Activated naive CD8-positive, alpha-beta T cell (primary cell): ENCODE results near the gene YKT6.

Experiments used
- H3K27ac Mint-ChIP-seq: one replicate; pipeline ENCODE4 v1.8.0; 2021; ENCODE audit warnings: mixed read lengths
- H3K27me3 Mint-ChIP-seq: one replicate; pipeline ENCODE4 v1.8.0; 2021; ENCODE audit warnings: mixed read lengths
- H3K36me3 Mint-ChIP-seq: one replicate; pipeline ENCODE4 v1.8.0; 2021; ENCODE audit warnings: mixed read lengths
- H3K4me1 Mint-ChIP-seq: one replicate; pipeline ENCODE4 v1.8.0; 2021; ENCODE audit warnings: low read depth, mixed read lengths
- H3K4me3 Mint-ChIP-seq: one replicate; pipeline ENCODE4 v1.8.0; 2021; ENCODE audit warnings: mild to moderate bottlenecking, mixed read lengths
- H3K9me3 Mint-ChIP-seq: one replicate; pipeline ENCODE4 v1.8.0; 2021; ENCODE audit warnings: low read depth, mixed read lengths

Gene YKT6

GRCh38 chr7:44258865-44259546 lies 58.2 kb downstream of the YKT6 start:
- Mint-ChIP-seq H3K36me3 (no peaks in the 10 kb centered on the region), H3K4me3 (peak overlapping the region; percentile 56), H3K9me3 (no peaks in the 10 kb centered on the region), H3K4me1 (peaks cover 31% of the 10 kb centered on the region), H3K27ac (peak overlapping the region; percentile 94), H3K27me3 (no peaks in the 10 kb centered on the region)

- H3K4me3 Mint-ChIP-seq, result peak overlapping the region; percentile 35
- H3K27ac Mint-ChIP-seq, result peak overlapping the region; percentile 89
- H3K4me1 Mint-ChIP-seq, result peaks cover 31% of the 10 kb centered on the region
- H3K36me3 Mint-ChIP-seq, result no peaks in the 10 kb centered on the region
- no peaks in the 10 kb centered on the region for H3K9me3 Mint-ChIP-seq
- H3K27me3 Mint-ChIP-seq, result no peaks in the 10 kb centered on the region
Observed at GRCh38 chr7:44259547-44260457, 59.0 kb downstream of the YKT6 start.

- Mint-ChIP-seq H3K27ac (peak overlapping the region; percentile 50), H3K27me3 (no peaks in the 10 kb centered on the region), H3K36me3 (no peaks in the 10 kb centered on the region), H3K9me3 (no peaks in the 10 kb centered on the region), H3K4me1 (peaks cover 31% of the 10 kb centered on the region), H3K4me3 (no peak overlapping the region)
Observed at GRCh38 chr7:44261240-44261639, 60.5 kb downstream of the YKT6 start.

GRCh38 chr7:44262031-44262430 lies 61.3 kb downstream of the YKT6 start:
- Mint-ChIP-seq H3K27me3 (no peaks in the 10 kb centered on the region), H3K9me3 (no peaks in the 10 kb centered on the region), H3K36me3 (no peaks in the 10 kb centered on the region)

GRCh38 chr7:44263326-44264082 lies 62.7 kb downstream of the YKT6 start:
- Mint-ChIP-seq H3K4me3 (no peak overlapping the region), H3K9me3 (no peaks in the 10 kb centered on the region), H3K27me3 (no peaks in the 10 kb centered on the region), H3K27ac (no peak overlapping the region), H3K36me3 (no peaks in the 10 kb centered on the region), H3K4me1 (peaks cover 17% of the 10 kb centered on the region)

More at GRCh38 chr7:44262031-44262430, 61.3 kb downstream of the YKT6 start:
- Mint-ChIP-seq H3K27ac (no peak overlapping the region), H3K4me3 (no peak overlapping the region), H3K4me1 (peaks cover 31% of the 10 kb centered on the region)
